ENCODE measurements around the gene HTR3D. TPM values are rescaled to one million over a fixed set of nuclear protein-coding genes. Genes with fewer than 3 reads are reported as not detected.

HTR3D gene
- total and polyA plus RNA-seq, 7 donors = not detected

GRCh38 chr3:184058029-184058428 lies 26.5 kb downstream of the HTR3D start:
- H3K27ac ChIP-seq = no peak overlapping the region
- H3K4me1 ChIP-seq = no peaks in the 10 kb centered on the region
- intact Hi-C loops (cut with DNase I) = no loop called here
- DNase-seq = no peak
- H3K36me3 ChIP-seq = no peaks in the 10 kb centered on the region
- TF ChIP-seq POLR2AphosphoS5 (IDR thresholded peaks at IDR 0.05) = no peak
- no peak for TF ChIP-seq EP300 (IDR thresholded peaks at IDR 0.05)
- TF ChIP-seq POLR2A (IDR thresholded peaks at IDR 0.05) = no peak
- TF ChIP-seq, protein P1, sequence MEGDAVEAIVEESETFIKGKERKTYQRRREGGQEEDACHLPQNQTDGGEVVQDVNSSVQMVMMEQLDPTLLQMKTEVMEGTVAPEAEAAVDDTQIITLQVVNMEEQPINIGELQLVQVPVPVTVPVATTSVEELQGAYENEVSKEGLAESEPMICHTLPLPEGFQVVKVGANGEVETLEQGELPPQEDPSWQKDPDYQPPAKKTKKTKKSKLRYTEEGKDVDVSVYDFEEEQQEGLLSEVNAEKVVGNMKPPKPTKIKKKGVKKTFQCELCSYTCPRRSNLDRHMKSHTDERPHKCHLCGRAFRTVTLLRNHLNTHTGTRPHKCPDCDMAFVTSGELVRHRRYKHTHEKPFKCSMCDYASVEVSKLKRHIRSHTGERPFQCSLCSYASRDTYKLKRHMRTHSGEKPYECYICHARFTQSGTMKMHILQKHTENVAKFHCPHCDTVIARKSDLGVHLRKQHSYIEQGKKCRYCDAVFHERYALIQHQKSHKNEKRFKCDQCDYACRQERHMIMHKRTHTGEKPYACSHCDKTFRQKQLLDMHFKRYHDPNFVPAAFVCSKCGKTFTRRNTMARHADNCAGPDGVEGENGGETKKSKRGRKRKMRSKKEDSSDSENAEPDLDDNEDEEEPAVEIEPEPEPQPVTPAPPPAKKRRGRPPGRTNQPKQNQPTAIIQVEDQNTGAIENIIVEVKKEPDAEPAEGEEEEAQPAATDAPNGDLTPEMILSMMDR (IDR thresholded peaks at IDR 0.05) = no peak
- no peaks in the 10 kb centered on the region for H3K27me3 ChIP-seq
- H3K9me3 ChIP-seq = no peaks in the 10 kb centered on the region
- WGBS, 2 donors = 75 to 76% methylated on average over 9 of the region's 9 CpGs
- no peak overlapping the region for H3K4me3 ChIP-seq

GRCh38 chr3:184059424-184059823 lies 27.9 kb downstream of the HTR3D start:
- TF ChIP-seq, protein P1 (IDR thresholded peaks at IDR 0.05) = no peak
- TF ChIP-seq EP300 (IDR thresholded peaks at IDR 0.05) (no peak), POLR2A (IDR thresholded peaks at IDR 0.05) (no peak), POLR2AphosphoS5 (IDR thresholded peaks at IDR 0.05) (no peak)
- no peaks in the 10 kb centered on the region for H3K4me1 ChIP-seq
- H3K36me3 ChIP-seq = no peaks in the 10 kb centered on the region
- intact Hi-C loops (cut with DNase I) = no loop called here
- H3K9me3 ChIP-seq = no peaks in the 10 kb centered on the region
- H3K4me3 ChIP-seq = no peak overlapping the region
- WGBS, 2 donors = 58 to 65% methylated on average over 7 of the region's 7 CpGs
- DNase-seq = no peak
- H3K27ac ChIP-seq = no peak overlapping the region
- H3K27me3 ChIP-seq = no peaks in the 10 kb centered on the region

DNA sequence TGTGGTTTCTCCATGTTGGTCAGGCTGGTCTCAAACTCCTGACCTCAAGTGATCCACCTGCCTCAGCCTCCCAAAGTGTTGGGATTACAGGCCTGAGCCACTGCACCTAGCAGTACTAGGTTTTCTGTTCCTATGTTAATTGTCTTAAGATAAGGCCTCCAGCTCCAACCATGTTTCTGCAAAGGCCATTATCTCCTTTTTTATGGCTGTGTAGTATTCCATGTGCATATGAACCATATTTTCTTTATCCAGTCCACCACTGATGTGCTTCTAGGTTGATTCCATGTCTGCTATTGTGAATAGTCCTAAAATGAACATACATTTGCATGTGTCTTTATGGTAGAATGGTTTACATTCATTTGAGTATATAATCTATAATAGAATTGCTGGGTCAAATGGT lies 31.1 kb downstream of the HTR3D start:
- H3K36me3 ChIP-seq = no peaks in the 10 kb centered on the region
- H3K27me3 ChIP-seq = no peaks in the 10 kb centered on the region
- TF ChIP-seq POLR2A (IDR thresholded peaks at IDR 0.05) = no peak
- TF ChIP-seq, protein P1 (IDR thresholded peaks at IDR 0.05) = no peak
- H3K27ac ChIP-seq = no peak overlapping the region
- intact Hi-C loops (cut with DNase I) = no loop called here
- DNase-seq = no peak
- H3K4me3 ChIP-seq = no peak overlapping the region
- no peaks in the 10 kb centered on the region for H3K4me1 ChIP-seq
- H3K9me3 ChIP-seq = no peaks in the 10 kb centered on the region

GRCh38 chr3:184066211-184066610 lies 34.7 kb downstream of the HTR3D start:
- 75 to 78% methylated on average over 2 of the region's 2 CpGs for WGBS, 2 donors
- intact Hi-C loops (cut with DNase I) = no loop called here
- Histone ChIP-seq H3K9me3 (no peaks in the 10 kb centered on the region), H3K36me3 (no peaks in the 10 kb centered on the region), H3K4me1 (no peaks in the 10 kb centered on the region), H3K27me3 (no peaks in the 10 kb centered on the region), H3K27ac (no peak overlapping the region), H3K4me3 (no peak overlapping the region)
- no peak for DNase-seq
- no peak for TF ChIP-seq EP300 (IDR thresholded peaks at IDR 0.05)
- no peak for TF ChIP-seq POLR2AphosphoS5 (IDR thresholded peaks at IDR 0.05)
- TF ChIP-seq, protein P1 (IDR thresholded peaks at IDR 0.05) = no peak
- no peak for TF ChIP-seq POLR2A (IDR thresholded peaks at IDR 0.05)

DNA sequence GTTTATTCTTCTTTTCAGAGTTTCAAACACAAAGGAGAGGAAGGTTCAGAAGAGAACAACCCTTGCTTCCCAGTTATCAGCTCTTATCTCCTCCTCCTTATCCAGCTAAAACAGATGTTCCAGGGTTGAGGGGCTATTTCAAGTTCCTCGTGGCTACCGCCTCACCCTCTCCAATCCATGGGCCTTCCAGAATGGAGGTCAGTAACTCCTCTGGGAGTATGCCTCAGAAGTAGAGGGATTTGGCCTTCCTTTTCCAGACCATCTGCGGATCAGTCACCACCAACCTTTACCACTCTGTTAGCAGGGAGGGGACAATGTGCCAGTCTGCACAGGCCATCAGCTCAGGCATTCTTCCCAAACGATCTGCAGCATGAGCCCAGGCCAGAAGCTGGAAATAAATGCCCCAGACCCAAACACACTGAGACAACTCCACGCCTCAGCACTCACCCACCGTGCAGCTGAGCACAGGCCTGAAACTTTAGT lies 36.1 kb downstream of the HTR3D start:
- Histone ChIP-seq H3K27me3 (no peaks in the 10 kb centered on the region), H3K9me3 (no peaks in the 10 kb centered on the region), H3K27ac (no peak overlapping the region), H3K4me3 (no peak overlapping the region), H3K36me3 (no peaks in the 10 kb centered on the region), H3K4me1 (no peaks in the 10 kb centered on the region)
- intact Hi-C loops (cut with DNase I) = no loop called here
- TF ChIP-seq POLR2AphosphoS5 (IDR thresholded peaks at IDR 0.05) (no peak), POLR2A (IDR thresholded peaks at IDR 0.05) (no peak), EP300 (IDR thresholded peaks at IDR 0.05) (no peak)
- TF ChIP-seq, protein P1 (IDR thresholded peaks at IDR 0.05) = no peak
- WGBS, 2 donors = 76 to 77% methylated on average over 6 of the region's 6 CpGs
- DNase-seq = no peak
